HK-2 (cell line): ENCODE data around the gene MSANTD3.
A peak's percentile ranks its signal among the peaks of the same experiment; 100 is the strongest.
"Not testable (repeated sequence)": the region's sequence is repeated elsewhere in the genome, so short reads cannot be mapped to it uniquely, and the experiment has no call there.

Experiments used
- DNase-seq: peaks from one replicate; pipeline ENCODE4 v3.0.0-alpha.2; 2018; ENCODE audit not compliant: unreplicated experiment

The MSANTD3 gene, protein sequence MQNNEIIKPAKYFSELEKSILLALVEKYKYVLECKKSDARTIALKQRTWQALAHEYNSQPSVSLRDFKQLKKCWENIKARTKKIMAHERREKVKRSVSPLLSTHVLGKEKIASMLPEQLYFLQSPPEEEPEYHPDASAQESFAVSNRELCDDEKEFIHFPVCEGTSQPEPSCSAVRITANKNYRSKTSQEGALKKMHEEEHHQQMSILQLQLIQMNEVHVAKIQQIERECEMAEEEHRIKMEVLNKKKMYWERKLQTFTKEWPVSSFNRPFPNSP

DNA sequence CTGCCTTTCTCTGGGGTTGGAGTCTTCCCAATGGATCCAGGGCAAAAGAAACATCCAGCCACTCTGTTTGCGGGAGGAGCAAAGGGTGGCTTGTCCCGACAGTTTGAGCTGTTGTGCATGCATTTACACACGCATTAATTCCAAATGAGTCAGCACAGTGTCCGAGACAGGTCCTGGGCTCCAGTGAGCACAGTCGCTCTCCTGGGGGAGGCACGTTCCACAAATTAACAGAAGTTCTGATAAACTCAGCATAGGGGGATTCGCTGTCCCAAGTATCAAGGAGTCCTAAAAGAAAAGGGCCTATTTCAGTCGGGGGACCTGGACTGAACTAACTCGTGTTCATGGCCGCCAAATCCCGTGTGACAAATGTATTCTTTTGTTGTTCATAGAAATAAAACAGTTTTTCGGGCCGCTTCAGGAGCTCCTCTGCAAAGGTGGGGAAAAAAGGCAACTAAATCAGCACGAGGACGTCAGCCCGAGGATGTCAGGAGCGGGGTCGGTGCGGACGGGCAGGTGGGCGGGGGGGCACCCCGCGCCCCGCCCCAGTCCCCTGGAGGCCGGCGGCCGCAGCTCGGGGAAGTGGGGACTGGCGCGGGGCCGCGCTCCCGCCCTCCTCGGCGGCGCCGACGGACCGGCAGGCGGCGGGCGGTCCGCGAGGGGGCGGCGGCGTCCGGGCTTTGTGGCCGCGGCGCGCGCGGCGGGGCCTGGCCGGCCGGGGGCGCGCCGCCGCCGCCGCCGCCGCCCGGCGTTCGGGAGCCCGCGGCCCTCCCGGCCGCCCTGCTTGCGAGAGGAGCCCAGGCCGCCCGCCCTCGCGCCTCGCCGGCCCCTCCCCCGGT, at the start of gene MSANTD3:
Gene MSANTD3, plus strand, starts transcription at position 614 of the 836 bp plus-strand sequence. CDS start 14,796 bp downstream, outside the sequence.
- DNase-seq, result peak; percentile 72

DNA sequence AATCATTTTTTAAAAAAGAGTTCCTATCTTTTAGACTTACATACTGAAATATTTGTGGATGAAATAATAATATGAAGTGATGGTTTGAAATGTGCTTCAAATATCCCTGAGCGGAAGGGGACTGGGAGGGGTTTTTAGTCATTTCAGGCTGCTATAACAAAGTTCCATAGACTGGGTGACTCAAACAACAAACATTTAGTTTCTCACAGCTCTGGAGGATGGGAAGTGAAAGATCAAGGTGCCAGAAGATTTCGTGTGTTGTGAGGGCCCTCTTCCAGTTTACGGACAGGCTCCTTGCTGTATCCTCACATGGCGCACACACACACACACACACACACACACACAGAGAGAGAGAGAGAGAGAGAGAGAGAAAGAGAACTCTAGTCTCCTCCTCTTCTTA, 47.1 kb upstream of the MSANTD3 start:
- peak; percentile 11 for DNase-seq

DNA sequence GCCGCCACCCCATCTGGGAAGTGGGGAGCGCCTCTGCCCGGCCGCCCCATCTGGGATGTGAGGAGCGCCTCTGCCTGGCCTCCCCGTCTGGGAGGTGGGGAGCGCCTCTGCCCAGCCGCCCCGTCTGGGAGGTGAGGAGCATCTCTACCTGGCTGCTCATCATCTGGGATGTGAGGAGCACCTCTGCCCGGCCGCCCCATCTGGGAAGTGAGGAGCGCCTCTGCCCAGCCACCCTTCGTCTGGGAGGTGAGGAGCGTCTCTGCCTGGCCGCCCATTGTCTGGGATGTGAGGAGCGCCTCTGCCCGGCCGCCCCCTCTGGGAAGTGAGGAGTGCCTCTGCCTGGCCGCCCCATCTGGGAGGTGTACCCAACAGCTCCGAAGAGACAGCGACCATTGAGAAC, 34.0 kb upstream of the MSANTD3 start:
- not testable (repeated sequence) for DNase-seq

DNA sequence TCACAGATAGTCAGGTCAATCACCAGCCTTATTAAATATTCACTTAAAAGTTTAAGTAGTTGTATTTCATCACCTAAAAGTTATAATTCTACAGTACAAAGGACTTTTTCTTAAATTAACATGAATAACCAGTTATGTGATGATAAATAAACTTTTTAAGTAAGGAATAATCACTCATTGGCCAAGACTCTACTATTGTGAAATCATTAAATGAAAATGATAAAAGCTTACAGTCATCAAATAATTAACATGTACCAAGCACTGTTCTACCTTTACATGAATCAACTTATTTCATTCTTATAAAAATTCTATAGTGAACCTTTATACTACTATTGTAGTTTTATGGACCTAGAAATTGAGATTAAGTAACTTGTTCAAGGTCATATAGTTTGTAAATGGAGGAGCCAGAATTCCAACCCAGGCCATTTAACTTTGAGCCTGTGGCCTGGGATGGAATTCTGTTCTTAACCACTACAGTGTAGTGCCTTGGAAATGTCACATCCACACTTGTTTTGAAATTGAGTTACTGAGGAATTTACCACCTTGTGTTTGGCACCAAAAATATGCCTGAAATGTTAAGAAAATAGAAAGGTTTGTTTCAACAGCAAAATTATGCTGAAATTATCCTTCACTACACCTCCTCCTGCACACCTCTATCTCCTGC, 32.8 kb upstream of the MSANTD3 start:
- DNase-seq, result no peak

DNA sequence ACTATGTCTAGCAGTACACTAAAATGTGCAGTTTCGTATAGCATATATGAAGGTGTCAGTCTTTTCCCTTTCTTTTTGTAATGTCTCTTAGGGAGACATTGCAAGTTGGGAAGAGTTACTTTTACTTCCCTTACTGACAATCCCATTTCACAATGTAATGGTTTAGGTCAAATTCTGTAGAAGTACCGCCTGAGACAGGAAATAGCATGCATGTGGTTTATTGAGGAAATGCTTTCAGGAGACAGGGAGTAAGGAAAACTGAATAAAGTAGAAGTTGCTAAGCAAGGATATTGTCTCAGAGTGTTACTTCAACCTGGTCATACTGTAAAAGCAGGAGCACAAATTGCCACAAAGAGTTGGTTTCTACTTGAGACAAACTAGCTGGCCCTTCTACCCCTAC, 32.1 kb upstream of the MSANTD3 start:
- no peak for DNase-seq

DNA sequence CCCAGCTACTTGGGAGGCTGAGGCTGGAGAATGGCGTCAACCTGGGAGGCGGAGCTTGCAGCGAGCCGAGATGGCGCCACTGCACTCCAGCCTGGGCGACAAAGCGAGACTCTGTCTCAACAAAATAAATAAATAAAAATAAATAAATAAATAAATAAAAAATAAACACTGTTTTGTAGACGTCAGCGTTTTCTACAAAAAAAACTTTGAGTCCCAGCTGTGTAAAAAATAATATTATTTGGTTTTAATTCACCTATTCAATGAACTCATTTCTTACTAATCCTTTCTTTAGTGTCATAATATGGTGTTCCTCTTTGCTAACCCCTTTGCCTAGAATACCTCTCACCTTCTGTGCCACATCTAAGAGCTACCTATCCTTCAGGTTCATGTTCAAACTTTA, 30.2 kb upstream of the MSANTD3 start:
- no peak for DNase-seq

DNA sequence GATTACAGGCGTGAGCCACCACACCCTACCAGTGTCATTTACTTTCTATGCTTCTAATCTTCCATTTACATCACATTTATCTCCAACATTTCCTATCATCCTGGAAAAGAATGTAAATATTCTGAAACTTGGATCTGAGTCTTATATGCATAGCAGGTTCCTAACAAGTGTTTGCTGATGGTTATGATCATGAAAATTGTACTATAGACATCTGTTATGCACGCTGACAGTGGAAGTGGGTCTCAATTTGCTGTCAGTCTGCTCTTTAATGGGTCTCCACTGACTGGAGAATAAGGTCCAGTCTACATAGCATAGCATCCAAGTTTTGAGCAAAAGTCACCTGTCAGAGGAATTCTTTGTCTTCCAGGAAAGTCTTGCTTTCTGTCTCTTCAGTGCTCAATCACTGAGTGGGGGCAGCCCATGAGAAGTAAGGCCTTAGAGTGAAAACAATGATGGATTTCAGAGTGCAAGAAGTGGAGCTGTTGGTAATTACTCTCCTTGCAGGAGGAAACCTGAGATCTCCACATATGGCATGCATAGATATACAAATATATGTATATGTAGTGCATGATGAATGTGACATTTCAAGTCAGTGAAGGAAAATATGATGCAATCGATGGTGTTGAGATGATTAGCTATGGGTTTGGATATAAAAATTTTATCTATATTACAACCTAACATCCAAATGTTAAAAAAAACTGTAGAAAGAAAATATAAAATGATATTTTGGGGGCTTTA, 29.2 kb upstream of the MSANTD3 start:
- no peak for DNase-seq

DNA sequence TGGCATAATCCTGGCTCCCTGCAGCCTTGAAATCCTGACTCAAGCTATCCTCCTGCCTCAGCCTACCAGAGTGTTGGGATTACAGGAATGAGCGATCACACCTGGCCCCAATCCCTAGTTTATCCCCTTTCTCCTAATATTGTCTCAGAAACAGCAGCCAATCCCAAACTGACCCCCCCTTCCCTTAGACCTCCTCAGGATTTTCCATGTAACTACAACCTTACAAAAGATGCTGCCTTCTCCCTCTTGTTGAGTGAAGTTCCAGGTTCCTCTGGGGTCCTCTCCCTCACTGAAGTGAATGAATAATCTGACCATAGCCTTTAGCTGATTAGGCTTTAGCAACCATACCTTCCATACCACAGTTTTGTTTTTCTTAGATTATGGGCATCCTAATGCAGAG, 25.9 kb upstream of the MSANTD3 start:
- DNase-seq, result no peak

DNA sequence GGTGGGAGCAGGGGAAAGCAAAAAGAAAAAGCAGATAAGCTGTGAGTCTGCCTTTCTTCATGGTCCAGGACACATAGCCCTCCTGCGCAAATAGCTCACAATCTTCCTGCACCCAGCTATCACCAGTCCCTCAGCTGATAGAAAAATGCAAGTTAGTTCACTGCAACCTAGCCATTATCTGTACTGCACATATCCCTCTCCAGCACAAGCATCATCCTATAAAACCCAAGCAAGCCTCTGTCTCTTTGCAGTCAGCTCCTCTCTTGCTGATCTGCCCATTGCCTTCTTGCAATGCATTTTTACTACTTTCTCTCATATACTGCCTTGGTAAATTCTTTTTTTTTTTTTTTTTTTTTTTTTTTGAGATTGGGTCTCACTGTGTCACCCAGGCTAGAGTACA, 20.0 kb upstream of the MSANTD3 start:
- no peak for DNase-seq

DNA sequence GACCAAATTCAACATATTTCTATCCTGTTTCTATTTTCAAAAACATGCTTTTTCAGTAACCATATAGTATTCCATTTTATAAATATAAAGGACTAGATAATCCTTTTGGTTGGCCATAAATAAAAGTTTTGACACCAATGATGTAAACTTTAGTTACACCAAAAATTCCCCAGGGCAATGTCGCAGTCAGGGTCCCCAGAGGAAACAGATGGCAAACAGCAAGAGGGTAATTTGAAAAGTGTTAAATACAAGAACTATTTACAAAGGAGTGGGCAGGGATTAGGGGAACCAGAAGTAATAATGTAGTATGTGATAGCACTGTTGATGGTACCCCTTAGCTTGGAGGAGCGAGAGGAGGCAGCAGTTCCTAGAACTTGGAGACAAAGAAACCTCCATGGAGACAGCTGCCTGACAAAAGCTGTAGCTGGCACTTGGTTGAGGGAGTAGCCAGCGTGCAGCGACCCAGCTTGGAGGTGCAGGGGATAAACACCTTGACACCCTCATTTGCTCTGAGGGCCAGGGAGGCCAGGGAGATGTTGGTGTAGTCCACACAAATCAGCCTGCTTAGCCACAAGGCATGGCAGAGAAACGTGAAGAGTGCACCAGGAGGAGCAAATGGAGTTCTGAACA, 18.3 kb upstream of the MSANTD3 start:
- no peak for DNase-seq

DNA sequence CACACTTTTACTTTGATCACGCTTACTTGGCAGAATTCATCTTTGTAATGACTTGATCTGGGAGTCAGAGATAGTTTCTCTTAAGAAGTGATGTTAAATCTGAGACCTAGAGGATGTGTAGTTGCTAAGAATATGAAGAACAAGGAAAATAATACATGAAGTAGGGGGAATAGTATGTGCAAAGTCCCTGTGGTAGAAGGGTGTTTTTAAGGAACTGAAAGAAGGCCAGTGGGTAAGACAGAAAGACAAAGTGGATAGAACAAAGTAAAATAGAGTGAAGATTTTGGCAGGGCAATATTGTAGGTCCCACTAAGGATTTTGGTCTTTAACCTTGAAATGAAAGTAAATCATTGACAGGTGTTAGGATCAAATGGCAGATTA, 17.8 kb upstream of the MSANTD3 start:
- no peak for DNase-seq

DNA sequence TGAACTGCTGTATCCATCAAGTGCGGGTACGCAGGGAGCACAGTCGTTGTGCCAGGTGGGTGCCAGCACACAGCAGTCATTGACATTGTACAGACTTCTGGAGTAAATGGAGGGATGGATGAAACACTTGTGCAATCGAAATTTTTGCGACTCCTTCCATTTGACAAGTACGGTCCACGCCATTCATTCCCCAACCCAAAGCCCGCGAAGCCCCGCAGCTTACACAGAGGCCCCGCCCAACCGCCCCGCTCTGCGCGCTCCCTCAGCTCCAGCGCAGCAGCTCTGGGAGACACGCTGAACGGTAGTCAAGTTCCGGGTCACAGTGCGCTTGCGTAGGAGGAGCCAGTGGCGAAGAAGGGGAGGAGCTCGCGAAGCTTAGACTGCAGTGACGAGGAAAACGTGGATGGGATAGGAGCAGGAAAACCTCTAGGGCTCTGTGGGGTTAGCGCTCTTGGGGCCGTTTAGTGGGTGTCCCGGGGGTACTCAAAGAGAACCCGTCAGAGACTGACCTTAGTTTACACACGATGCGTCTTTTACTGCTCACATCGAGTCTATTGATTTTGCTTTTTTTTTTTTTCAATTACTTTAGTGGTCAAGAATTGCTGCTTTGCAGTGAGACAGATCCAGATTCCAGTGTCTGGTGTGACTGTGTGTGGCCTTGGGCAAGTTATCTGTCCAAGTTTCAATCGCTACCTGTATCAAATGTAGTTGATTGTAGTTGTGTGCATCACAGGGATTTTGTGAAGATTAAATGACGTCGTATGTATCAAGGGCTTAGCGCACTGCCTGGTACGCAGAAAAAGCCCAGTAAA, 15.3 kb upstream of the MSANTD3 start:
- peak; percentile 87 for DNase-seq

DNA sequence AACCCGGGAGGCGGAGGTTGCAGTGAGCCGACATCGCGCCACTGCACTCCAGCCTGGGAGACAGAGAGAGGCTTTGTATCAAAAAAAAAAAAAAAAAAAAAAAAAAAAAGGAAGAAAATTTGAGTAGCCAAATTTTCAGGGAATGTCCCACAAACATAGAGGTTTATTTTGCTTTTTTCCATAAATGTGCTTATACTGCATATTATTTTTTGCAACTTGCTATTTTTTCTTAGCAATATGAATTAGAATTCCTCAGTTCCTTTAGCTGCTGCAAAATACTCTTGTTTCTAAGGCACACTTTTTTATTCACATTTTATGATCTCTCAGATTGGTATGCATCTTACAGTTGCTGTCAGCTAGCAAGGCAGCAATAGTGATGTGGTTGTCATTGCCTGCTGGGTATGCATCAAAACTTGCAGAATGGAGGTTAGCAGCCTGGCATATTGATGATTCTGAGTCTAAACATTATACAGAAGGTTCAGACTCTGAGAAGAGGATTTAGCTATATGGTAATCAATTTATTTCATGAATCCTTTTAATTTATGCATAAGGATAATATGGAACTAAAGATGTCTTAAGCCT, 13.0 kb upstream of the MSANTD3 start:
- DNase-seq, result no peak

DNA sequence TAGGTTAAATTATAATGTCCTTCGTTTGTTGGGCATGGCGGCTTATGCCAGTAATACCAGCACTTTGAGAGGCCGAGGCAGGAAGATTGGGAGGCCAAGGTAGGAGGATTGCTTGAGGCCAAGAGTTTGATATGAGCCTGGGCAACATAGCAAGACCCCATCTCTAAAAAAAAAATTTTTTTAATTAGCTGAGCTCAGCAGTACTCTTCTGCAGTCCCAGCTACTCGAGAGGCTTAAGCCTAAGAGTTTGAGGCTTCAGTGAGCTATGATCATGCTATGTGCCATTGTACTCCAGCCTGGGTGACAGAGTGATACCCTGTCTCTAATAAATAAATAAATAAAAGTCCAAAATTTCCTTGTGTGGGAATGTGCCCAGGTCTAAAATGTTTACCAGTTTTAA, 9.1 kb upstream of the MSANTD3 start:
- no peak for DNase-seq

DNA sequence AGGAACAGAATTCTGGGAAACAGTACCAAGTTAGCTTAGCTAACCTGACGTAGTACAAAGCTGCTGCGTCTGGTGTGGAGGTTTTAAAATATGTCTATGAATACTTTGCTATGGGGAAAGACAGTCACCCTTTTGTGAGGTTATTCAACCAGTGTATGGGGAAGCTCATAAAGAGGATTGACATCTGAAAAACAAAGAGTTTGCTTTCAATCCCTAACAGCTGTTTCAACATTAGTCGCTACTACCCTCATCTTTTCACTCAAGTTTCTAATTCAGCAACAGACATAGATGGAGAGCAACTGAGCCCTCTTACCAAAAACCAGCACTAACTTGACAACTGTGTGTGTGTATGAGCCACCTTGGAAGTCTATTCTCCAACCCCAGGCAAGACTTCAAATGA, 7.8 kb upstream of the MSANTD3 start:
- no peak for DNase-seq

DNA sequence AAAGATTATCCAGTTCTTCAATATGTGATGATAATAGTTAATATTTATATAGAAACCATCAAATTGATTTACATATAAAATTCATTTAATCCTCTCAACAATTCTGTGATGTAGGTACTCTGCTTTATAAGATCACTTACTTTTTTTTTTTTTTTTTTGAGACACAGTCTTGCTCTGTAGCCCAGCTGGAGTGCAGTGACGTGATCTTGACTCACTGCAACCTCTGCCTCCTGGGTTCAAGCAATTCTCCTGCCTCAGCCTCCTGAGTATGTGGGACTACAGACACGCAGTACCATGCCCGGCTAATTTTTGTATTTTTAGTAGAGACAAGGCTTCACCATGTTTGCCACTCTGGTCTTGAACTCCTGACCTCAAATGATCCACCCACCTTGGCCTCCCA, 5.8 kb upstream of the MSANTD3 start:
- DNase-seq, result not testable (repeated sequence)

DNA sequence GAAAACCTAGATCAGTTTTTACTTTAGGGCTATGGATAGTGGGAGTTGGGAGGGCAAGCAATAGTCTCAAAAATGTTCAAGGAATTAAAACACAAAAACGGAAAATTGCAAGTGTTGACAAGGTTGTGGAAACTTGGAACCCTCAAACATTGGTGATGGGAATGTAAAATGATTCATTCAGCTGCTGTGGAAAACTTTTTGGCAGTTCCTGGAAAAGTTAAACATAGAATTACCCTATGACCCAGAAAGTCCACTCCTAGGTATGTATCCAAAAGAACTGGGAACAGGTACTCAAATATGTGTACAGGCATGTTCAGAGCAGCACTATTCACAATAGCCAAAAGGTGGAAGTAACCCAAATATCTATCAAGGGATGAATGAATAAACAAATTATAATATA, 1.2 kb upstream of the MSANTD3 start:
- DNase-seq, result no peak

DNA sequence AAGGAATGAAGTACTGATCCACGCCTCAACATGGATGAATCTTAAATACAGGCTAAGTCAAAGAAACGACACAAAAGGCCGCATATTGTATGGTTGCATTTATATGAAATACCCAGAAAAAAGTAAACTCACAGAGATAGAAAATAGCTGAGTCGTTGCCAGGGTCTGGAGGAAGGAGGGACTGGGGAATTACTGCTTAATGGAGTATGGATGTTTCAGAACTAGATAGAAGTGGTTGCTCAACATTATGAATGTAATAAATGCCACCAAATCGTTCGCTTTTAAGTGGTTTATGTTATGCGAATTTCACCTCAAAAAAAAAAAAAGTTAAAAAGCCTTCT, 784 bp upstream of the MSANTD3 start:
- no peak for DNase-seq

DNA sequence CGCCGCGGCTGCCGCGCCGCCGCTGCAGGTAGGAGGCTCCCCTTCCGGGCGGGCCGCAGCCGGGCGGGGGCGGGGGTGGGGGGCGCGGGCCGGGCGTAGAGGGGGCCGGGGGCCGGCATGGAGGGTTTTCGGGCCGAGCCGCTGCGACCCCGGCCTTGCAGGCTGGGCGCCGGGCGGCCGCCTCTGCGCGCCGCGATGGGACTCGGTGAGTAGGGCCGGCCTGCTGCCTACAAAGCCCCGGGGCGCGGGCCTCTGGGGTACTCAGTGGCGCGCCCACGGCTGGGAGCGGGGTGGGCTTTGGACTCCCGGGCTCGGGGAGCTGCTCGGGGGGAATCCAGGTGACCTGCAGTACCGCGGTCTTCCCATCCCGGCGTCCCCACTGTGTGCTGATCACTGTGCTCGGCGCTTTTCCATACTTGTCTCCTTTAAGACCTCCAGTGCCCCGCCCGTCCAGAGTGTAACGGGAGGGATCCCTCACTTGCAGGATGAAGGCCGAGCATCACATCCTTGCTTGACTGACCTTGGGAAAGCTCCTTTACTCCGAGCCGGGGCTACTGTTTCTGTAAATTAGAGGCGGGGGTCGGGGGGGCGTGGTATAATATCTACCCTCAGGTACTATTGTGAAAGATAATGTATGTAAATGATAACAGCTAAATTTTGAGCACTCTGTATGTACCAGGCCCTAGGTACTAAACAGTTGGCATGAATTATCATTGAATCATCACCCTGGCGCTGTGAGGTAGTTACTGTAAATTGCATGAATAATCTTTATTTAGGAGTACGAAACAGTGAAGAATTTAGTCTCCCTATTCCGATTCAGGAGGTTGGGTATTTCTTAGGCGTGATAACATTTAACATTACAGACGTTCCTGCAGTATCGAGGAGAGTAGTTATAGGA, 672 bp downstream of the MSANTD3 start:
- peak; percentile 72 for DNase-seq
